ENCODE data around the gene UTS2R. TPM values are rescaled to one million over a fixed set of nuclear protein-coding genes. Genes with fewer than 3 reads are reported as not detected.
A peak's percentile ranks its signal among the peaks of the same experiment; 100 is the strongest.

UTS2R gene
- polyA plus RNA-seq, 1 donor (not counting 4 experiments of a cell fraction or from before 2014, with no cell fraction given), result not detected

GRCh38 chr17:82424001-82424862 is 52.7 kb downstream of the UTS2R start:
- no peak for FAIRE-seq
- dilution Hi-C loops (cut with MboI; ENCODE audit: extremely low pct_ligation_motif_present, low sequenced_read_pairs), result no loop called here
- H3K9me3 ChIP-seq (ENCODE audit: control insufficient read depth, low read depth, low read length), result peaks cover 2% of the 10 kb centered on the region
- H3K9ac ChIP-seq (ENCODE audit: control insufficient read depth, extremely low read depth, insufficient read depth, low read length), result peak overlapping the region; percentile 42
- H3K27ac ChIP-seq (ENCODE audit: control insufficient read depth, insufficient read depth, low read length), result no peak overlapping the region
- H3K4me1 ChIP-seq (ENCODE audit: control insufficient read depth, extremely low read depth, insufficient read depth, low read length), result peaks cover 6% of the 10 kb centered on the region
- H3K36me3 ChIP-seq (ENCODE audit: control insufficient read depth in 2 of 2, extremely low read depth in 1 of 2, insufficient read depth in 2 of 2, low read length in 2 of 2), result no peaks in the 10 kb centered on the region
- H4K20me1 ChIP-seq (ENCODE audit: control insufficient read depth, extremely low read depth, insufficient read depth, low read length), result no peaks in the 10 kb centered on the region
- no peaks in the 10 kb centered on the region for H3K9me1 ChIP-seq (ENCODE audit: control insufficient read depth, extremely low read depth, insufficient read depth, low read length)
- H2AFZ ChIP-seq (ENCODE audit: control insufficient read depth, low read length), result no peak overlapping the region
- H3K27me3 ChIP-seq (ENCODE audit: control insufficient read depth, extremely low read depth, insufficient read depth, low read length), result no peaks in the 10 kb centered on the region
- H3K79me2 ChIP-seq (ENCODE audit: control insufficient read depth, insufficient read depth, low read length), result no peaks in the 10 kb centered on the region
- DNase-seq (ENCODE audit: low read depth, low spot score), result no peak
- H3K4me2 ChIP-seq (ENCODE audit: control insufficient read depth, extremely low read depth, insufficient read depth, low read depth, low read length), result peak overlapping the region; percentile 66
- TF ChIP-seq CTCF (optimal IDR thresholded peaks at IDR 0.05 in 1 of 3, IDR thresholded peaks at IDR 0.05 in 1 of 3, conservative IDR thresholded peaks at IDR 0.05 in 1 of 3; ENCODE audit: extremely low read depth in 1 of 3, insufficient read depth in 2 of 3, low read length in 3 of 3) (peak; percentile 52 to 87 (median 78)), EZH2 (IDR thresholded peaks at IDR 0.05; ENCODE audit: low read length) (no peak)
- peak overlapping the region in 1 of 3 experiments; percentile 54 for H3K4me3 ChIP-seq (ENCODE audit: control insufficient read depth in 2 of 3, extremely low read depth in 1 of 3, insufficient read depth in 2 of 3, low read depth in 1 of 3, low read length in 3 of 3)

- no peaks in the 10 kb centered on the region for H3K36me3 ChIP-seq (ENCODE audit: control insufficient read depth in 2 of 2, extremely low read depth in 1 of 2, insufficient read depth in 2 of 2, low read length in 2 of 2)
- no peak overlapping the region for H2AFZ ChIP-seq (ENCODE audit: control insufficient read depth, low read length)
- H3K9me3 ChIP-seq (ENCODE audit: control insufficient read depth, low read depth, low read length), result peaks cover 2% of the 10 kb centered on the region
- no peaks in the 10 kb centered on the region for H3K27me3 ChIP-seq (ENCODE audit: control insufficient read depth, extremely low read depth, insufficient read depth, low read length)
- FAIRE-seq, result no peak
- no peak overlapping the region for H3K4me3 ChIP-seq (ENCODE audit: control insufficient read depth in 2 of 3, extremely low read depth in 1 of 3, insufficient read depth in 2 of 3, low read depth in 1 of 3, low read length in 3 of 3)
- no peak overlapping the region for H3K27ac ChIP-seq (ENCODE audit: control insufficient read depth, insufficient read depth, low read length)
- H3K9ac ChIP-seq (ENCODE audit: control insufficient read depth, extremely low read depth, insufficient read depth, low read length), result no peak overlapping the region
- H3K9me1 ChIP-seq (ENCODE audit: control insufficient read depth, extremely low read depth, insufficient read depth, low read length), result no peaks in the 10 kb centered on the region
- no peaks in the 10 kb centered on the region for H4K20me1 ChIP-seq (ENCODE audit: control insufficient read depth, extremely low read depth, insufficient read depth, low read length)
- DNase-seq (ENCODE audit: low read depth, low spot score), result no peak
- TF ChIP-seq EZH2 (IDR thresholded peaks at IDR 0.05; ENCODE audit: low read length) (no peak), CTCF (optimal IDR thresholded peaks at IDR 0.05 in 1 of 3, IDR thresholded peaks at IDR 0.05 in 1 of 3, conservative IDR thresholded peaks at IDR 0.05 in 1 of 3; ENCODE audit: extremely low read depth in 1 of 3, insufficient read depth in 2 of 3, low read length in 3 of 3) (no peak)
- no peak overlapping the region for H3K4me2 ChIP-seq (ENCODE audit: control insufficient read depth, extremely low read depth, insufficient read depth, low read depth, low read length)
- no peaks in the 10 kb centered on the region for H3K79me2 ChIP-seq (ENCODE audit: control insufficient read depth, insufficient read depth, low read length)
- dilution Hi-C loops (cut with MboI; ENCODE audit: extremely low pct_ligation_motif_present, low sequenced_read_pairs), result no loop called here
- H3K4me1 ChIP-seq (ENCODE audit: control insufficient read depth, extremely low read depth, insufficient read depth, low read length), result peaks cover 1% of the 10 kb centered on the region
Observed at GRCh38 chr17:82424863-82425159, 53.2 kb downstream of the UTS2R start.

Small RNA genes lying within 50 kb of the gene (small RNA-seq; reads per million reads assigned to genes)
- gene RF00019 (ENCODE audit: insufficient read length in 3 of 3, low read depth in 3 of 3, low replicate concordance in 1 of 3), result 0 reads per million in 3 experiments

Other genes starting within 250 kb of the UTS2R start
- gene CCDC57, start 158.9 kb upstream of the UTS2R start, polyA plus RNA-seq, result 14.0 to 24.8 TPM (median 19.2 TPM) in 3 replicates
- 35.7 to 112 TPM (median 40.7 TPM) in 3 replicates for gene SLC16A3, start 142.7 kb upstream of the UTS2R start, polyA plus RNA-seq
- gene CSNK1D, start 98.1 kb upstream of the UTS2R start, polyA plus RNA-seq, result 61.8 to 173 TPM (median 86.0 TPM) in 3 replicates
- gene CD7, start 54.2 kb upstream of the UTS2R start, polyA plus RNA-seq, result 0.05 TPM in 1 of 3 replicates, not detected in the others
- 1.7 to 2.2 TPM (median 2.0 TPM) in 3 replicates for gene SECTM1, start 38.0 kb upstream of the UTS2R start, polyA plus RNA-seq
- 0.06 TPM in 1 of 3 replicates, not detected in the others for gene TEX19, start 12.5 kb upstream of the UTS2R start, polyA plus RNA-seq
- gene HEXD, start 46.6 kb downstream of the UTS2R start, polyA plus RNA-seq, result 5.6 to 7.8 TPM (median 6.6 TPM) in 3 replicates
- gene OGFOD3, start 46.8 kb downstream of the UTS2R start, polyA plus RNA-seq, result 10.8 to 21.6 TPM (median 15.3 TPM) in 3 replicates
- 30.2 to 36.0 TPM (median 34.2 TPM) in 3 replicates for gene CYBC1, start 79.0 kb downstream of the UTS2R start, polyA plus RNA-seq
- gene NARF, start 87.0 kb downstream of the UTS2R start, polyA plus RNA-seq, result 31.9 to 36.8 TPM (median 32.9 TPM) in 3 replicates
- gene FOXK2, start 148.0 kb downstream of the UTS2R start, polyA plus RNA-seq, result 39.4 to 43.9 TPM (median 43.8 TPM) in 3 replicates